GM21619 (cell line): ENCODE results near the gene KMT2A.
A peak's percentile ranks its signal among the peaks of the same experiment; 100 is the strongest.
"Not testable (repeated sequence)": the region's sequence is repeated elsewhere in the genome, so short reads cannot be mapped to it uniquely, and the experiment has no call there.

Source experiments
- ATAC-seq: cut with Tn5 transposase; IDR thresholded peaks from one replicate; pipeline ENCODE4 v1.9.1; 2021; ENCODE audit not compliant: unreplicated experiment

Gene KMT2A

DNA sequence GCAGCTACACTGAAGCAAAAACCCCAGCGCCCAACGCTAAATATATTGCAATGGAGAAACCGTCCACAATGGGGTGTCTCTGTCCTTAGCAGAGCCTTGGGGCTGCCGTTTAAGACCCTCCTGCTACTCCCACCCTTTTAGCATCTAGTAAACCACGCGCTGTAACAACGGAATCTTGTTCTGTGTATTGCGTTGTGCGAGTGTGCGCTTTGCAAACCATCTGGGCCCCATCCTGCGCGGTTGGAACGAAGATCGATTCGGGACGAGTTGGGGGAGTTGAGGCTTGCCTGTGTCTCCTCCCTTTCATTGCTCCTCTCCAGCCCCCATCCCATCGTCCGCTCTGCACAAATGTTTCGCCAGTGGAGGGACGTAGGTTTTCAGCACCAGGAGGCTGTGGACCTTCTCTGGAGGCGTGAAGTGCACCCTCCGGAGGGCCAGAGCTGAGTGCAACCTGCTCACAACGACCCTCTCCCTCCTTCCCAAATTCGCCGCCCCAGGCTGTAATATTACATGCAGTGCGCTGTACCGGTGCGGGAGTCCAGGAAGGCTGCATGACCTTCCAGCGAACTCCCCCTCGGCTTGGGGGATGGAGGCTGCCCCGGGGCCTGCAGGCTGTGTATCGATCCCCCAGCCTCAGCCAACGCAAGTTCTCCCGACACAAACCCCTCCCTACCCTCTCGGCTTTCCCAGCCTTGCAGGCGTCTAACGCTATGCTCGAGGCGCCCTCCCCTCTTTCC lies 1.6 kb upstream of the KMT2A start:
- no peak for ATAC-seq

DNA sequence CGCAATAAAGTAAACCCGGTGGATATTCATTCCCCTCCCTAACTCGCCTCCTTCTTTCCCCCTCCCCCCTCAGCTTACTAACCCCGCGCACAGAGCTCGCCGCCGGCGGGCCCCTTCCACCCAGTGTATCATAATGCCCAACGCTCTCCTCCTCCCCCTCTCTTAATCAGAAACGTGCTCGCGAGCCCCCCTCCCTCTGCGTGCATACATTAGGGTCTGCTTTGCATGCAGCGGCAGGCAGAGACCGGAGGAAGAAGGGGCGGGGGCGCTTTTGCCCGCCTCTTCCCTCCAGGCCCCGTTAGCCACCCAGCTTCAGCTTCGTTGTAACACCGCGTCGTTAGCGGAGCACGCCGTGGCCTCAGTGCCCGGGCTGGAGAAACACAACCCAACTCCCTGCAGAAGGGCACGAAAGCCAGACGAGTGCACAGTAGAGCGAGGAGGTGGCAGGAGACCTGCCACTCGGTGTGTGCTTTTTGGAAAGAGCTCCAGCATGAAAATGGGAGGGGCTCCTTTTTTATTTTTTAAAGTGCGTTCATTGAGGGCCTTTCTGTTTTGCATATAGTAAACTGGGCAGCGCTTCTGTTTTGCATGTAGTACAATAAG lies 901 bp upstream of the KMT2A start:
- peak; percentile 25 for ATAC-seq

DNA sequence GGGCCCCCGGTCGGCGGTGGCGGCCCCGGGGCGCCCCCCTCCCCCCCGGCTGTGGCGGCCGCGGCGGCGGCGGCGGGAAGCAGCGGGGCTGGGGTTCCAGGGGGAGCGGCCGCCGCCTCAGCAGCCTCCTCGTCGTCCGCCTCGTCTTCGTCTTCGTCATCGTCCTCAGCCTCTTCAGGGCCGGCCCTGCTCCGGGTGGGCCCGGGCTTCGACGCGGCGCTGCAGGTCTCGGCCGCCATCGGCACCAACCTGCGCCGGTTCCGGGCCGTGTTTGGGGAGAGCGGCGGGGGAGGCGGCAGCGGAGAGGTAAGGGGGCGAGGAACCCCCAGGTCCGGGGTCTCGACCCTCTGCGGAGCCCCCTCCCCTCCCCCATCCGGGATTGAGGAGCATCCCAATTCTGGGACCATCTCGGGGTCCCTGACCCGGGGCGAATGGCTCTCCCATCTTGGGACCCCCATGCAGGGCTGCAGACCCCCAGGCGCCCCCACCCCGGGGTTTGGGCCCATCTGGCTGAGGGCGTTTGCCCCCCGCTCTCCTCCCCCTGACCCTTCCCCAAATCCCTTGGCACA lies 431 bp downstream of the KMT2A start:
- ATAC-seq: peak; percentile 4

DNA sequence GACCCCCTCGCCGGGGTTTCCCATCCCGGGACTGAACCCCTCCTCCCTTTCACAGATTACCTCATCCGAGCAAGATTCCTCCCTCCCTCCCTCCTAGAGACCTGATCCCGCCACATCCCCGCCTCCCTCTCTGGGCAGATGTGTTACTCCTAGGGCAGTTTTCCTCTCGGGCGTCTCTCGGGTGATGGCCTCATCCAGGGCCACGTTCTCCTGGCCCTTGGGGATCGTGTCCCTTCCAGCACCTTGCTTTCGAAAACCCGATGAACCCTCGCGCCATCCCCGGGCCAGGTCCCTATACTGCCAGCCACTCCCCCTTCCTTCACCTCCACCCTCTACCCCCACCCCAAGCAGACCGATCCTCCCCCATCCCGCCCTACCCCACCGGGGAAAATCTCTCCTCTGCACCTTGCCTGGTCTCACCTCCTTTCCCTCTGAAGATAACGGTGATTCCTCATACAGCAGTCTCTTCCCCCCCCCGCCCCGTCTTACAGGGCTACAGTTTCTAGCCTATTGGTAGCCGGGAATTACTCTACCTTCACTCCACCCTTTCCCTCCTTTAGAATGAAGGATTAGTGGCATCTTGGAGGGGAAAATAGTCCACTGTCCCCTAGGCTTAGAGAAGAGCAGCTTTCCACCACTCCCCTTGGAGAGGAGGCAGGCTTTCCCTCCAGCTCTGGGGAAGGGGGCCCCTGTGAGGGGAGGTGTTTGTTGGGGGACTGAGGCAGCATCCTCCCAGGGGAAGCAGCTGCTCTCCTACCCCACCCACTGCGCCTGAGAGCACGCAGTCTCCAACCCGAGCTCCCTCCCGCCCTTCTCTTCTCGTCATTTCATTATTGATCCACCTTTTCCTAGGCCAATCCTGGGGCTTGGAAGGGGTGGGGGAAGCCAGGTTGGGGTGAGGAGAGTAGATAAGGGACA lies 1.2 kb downstream of the KMT2A start:
- no peak for ATAC-seq

DNA sequence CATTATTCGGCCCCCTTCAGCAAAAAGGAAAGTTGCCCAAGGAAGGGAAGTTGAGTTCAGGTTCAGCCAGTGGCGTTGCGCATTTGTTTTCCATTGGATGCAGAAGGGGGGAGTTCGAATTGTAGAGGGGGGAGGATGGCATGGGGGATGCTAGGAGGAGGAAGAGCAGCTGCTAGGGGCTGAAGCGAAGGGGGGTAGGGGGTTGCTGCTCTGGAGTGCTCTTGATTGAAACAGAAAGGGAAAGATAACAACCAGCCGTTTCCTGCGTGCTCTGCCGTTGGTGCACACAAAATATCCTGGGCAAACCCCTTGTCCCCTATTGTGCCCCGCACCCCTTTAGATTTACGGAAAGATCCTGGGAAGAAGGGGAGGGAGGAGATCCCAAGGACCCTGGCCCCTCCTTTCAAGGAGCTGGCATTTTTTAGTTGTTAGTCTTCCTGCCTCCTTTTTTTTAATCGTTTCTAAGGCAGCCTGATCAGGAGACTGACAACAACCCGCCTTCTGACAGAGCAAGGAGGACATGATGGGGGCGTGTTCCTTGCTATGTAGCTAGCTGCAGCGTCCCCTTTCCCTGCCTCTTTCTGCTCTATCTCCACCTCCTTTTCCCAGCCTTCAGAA lies 2.1 kb downstream of the KMT2A start:
- ATAC-seq: no peak

DNA sequence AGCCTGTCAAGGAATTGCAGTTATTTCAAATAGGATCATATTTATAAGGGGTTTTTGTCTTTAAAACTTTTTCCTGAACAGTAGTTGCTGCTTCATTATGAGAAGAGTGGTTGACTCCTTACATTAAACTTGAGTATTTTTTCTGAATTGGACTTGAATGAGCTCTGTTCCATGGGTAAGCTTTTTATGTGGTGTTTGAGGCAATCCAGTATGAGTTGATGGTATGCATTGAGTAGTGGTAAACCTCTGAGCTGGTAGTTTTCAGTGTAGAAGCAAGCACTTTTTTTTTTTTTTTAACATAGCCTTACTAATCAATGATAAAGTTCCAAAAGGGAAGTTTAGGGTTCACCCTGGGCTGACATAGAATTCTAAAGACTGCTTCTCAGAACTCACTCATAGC lies 3.4 kb downstream of the KMT2A start:
- no peak for ATAC-seq

DNA sequence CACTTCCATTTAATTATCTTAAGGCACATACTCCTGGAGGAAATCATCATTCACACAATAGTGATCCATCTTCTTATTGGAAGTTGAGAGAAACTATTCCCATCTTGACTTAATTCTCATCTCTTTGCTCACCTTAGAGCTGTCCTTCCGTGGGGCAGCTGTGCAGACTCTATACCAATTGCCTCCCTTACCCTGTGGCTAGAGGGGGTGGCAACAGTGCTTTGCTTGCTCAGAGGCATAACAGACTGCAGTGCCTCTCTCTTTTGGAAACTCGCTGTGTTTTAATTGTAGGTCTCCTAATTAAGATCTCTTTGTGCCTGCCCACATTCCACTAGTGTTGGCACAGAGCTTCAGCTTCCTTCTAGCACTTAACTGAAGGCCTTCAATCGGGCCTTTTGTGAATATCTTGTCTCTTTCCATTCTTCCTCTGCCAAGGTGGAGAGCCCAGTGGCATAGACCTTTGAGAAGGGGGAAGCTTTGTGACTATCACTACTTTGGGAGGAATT lies 5.5 kb downstream of the KMT2A start:
- ATAC-seq: no peak

DNA sequence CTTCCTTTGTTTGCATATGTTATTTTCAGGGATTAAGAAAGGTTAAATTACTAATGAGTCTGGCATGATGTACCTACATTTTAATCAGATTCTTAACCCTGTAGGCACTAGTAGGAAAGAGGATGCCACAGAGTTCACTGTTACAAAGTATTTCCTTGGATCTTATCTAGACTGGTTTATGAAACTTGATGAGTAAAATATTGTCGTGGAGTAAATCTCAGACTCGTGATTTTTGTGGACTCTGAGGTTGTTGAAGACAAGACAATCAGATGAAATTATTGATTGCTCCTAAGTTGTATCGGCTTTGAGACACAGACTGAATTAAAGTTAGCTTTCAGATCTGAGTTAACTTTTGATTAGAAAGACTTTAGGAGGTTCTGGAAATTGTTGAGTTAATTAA lies 6.0 kb downstream of the KMT2A start:
- no peak for ATAC-seq

DNA sequence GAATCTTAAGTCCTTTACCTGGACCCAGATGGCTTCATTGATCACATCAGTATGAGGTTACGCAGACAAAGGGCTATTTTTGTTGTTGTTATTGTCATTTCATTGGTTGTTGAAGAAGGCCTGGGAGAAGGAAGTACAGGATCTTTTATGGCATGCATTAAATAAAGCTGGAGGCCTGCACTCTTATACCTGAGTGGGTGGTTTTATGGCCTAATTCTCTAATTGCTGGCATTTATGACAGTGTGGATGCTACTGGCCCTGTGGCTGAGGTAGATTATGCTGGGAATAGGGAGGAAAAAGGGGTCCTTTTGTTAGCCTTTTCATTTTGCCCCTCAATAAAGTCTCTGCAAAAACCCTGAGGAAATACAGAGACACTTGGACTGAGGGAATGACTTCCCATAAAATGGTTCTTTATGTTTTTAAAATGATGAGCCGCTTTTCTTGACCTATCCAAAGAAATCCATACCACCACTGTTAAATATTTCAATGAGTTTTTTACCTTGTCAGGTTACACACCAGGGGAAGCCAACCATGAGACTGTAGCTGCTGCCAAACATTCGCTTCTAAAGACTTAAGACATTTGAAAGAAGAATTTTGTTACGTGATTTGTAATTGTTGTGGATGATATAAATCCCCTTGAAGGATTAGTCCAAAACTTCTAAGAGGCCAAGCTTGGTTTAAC lies 6.8 kb downstream of the KMT2A start:
- ATAC-seq: no peak

DNA sequence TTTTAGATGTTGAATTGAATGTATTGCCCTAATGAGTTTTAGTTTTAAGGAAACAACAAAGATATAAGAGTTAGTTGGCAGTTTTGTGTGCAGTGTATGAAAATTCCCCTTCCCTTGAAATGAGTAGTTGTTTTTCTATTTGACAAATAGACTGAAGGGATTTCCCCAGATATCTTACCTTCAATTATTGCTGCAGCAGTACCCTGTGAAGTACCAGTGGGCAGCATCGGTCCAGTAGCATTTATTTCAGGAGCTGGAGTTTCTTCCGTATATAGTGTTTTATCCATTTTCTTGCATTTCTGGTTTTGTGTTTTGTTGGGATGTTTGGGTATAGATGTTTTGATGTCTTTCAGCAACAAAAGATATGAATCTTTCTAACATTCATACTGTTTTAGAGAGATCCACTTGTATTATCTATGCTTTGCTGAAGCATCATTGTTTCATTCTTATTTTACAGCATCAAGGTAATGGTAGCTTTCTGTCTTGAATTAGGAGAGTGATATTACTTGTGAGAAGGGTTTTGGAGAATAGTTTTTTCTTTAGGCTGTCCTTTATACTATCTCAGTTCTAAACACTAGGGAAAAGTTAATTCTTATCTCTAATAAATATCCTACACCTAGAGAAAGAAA lies 7.4 kb downstream of the KMT2A start:
- ATAC-seq: no peak

DNA sequence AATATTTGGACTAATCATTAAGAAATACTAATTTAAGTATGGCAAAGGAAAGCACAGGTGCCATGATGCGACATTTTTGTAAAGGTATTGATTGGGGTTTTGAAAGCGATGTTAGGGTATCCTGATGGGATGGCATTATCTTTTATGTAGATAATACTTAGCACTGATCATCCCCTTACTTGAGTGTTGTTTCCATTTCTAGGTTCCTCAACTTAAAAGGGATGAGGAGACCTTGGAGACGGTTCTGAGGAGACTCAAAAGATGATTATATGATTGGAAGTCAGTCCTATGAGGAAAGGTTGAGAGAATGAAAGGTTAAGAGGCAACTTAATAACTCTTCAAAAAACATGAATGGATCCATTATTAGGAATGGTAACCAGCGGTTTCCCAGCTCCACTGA lies 11.1 kb downstream of the KMT2A start:
- no peak for ATAC-seq

DNA sequence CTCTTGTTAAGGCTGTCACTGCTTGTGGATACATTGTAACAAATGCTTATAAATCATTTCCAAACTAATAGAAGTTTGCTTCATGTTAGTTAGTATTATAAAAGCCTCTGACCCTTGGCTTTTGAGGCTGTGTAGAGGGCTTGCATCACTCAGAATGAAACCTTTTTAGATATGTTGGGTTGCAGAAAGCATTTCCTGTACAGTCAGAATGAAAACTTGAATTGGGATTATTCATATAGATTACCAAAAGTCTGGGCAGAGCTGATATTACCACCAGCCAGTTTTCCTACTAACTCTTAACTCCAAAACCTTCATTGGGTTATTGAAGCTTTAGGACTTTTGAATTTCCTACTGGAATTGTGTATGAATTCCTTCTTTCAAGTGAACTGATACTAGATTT lies 12.0 kb downstream of the KMT2A start:
- peak; percentile 81 for ATAC-seq

DNA sequence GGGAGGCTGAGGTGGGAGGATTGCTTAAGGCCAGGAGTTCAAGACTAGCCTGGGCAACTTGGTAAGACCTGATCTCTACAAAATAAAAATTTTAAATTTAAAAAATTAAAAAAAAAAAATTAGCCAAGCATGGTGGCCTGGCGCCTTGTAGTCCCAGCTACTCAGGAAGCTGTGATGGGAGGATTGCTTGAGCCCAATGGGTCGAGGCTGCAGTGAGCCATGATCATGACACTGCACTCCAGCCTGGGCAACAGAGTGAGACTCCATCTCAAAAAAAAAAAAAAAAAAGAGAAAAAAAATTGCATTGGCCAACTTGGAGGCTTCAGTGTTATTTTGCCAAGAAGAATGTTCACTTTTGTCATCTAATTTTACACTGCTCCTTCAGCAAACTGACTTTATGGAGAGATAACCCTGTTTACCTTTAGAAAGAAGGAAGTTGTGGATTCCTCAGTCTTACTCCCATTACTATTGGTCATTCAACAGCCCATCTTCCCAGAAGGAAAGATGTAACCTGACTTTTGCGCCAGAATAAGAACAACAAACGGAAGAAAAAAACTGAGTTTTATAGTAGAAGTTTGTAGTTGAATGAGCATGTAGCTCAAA lies 13.1 kb downstream of the KMT2A start:
- no peak for ATAC-seq

DNA sequence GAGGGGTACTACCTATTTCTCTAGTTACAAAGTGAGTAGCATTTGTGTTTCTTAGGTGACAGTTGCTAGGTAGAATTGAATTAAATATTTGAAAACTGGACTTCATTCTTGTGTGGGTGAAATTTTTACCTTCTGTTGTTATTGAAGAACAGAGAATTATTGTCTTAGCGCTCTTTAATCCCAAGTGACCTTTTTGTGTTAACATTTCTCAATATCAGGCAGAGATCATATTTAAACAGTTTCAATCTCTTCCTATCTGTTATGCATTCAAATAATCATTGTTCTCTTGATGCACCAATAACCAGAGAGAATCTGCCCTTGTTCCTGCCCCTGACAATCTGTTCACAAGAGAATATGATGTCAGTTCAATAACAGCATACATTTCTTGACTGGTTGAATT lies 14.2 kb downstream of the KMT2A start:
- ATAC-seq: no peak

DNA sequence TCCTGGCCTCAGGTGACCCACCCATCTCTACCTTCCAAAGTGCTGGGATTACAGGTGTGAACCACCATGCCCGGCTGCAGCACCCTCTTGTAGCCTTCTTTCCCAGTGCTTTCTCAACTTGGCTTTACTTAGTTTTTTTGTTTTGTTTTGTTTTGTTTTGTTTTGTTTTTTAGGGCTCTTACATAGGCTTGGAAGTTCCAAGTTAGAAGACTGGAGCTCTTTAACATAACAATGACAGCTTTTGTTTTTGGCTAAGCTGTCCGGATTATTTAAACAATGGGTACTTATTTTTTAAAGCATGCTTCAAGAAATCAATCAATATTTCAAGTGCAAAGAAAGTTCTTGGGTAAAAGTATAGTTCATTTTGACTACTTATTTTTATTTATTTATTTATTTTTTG lies 25.9 kb downstream of the KMT2A start:
- no peak for ATAC-seq

DNA sequence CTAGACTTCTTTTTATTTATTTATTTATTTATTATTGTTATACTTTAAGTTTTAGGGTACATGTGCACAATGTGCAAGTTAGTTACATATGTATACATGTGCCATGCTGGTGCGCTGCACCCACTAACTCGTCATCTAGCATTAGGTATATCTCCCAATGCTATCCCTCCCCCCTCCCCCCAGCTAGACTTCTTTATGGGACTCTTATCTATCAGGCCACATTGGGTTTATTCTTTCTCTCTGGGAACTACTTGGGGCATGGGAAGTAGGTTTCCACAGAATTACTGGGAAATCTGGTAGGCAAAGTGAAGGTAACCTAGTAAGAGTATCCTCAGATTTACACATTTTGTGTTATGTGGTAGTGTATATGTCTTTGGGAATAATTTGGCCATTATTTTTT lies 32.7 kb downstream of the KMT2A start:
- ATAC-seq: not testable (repeated sequence)

DNA sequence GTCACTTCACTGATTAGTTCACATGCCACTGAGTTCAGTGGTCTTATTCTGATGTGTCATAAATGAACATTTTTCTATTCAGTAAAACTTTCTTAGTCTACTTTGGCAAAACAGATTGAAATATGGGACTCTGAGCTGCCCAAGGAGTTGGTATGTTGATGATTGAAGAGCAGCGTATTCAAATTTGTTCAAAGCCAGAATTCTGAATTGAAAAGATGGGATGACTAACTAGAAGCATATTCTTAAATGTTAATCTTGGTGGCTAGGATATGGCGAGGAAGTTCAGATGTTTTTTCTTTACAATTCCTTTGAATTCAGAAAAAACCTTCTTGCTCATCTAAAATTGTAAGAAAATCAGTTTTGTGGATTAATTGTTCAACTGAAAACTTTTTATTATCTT lies 34.7 kb downstream of the KMT2A start:
- ATAC-seq: no peak

DNA sequence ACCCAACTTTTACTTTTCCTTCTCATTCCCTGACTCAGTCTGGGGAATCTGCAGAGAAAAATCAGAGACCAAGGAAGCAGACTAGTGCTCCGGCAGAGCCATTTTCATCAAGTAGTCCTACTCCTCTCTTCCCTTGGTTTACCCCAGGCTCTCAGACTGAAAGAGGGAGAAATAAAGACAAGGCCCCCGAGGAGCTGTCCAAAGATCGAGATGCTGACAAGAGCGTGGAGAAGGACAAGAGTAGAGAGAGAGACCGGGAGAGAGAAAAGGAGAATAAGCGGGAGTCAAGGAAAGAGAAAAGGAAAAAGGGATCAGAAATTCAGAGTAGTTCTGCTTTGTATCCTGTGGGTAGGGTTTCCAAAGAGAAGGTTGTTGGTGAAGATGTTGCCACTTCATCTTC lies 37.2 kb downstream of the KMT2A start:
- no peak for ATAC-seq

DNA sequence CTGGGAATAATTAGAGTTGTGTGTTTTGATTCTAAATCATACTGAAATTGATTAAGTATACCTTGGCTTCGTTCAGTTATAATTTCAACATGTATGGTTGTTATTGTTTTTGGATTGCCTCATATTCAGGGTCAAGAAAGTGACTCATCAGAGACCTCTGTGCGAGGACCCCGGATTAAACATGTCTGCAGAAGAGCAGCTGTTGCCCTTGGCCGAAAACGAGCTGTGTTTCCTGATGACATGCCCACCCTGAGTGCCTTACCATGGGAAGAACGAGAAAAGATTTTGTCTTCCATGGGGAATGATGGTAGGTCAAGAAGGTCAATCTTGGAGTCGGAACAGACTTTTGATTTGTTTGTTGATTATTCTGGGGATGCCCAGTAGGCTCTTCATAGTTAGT lies 40.4 kb downstream of the KMT2A start:
- no peak for ATAC-seq

DNA sequence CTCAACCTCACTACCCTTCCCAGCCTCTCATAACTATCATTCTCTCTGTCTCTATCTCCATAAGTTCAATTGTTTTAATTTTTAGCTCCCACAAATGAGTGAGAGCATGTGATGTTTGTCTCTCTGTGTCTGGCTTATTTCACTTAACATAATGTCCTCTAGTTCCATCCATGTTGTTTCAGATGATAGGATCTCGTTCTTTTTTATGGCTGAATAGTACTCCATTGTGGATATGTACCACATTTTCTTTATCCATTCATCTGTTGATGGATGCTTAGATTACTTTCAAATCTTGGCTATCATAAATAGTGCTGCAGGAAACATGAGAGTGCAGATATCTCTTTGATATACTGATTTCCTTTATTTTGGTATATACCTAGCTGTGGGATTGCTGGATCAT lies 44.9 kb downstream of the KMT2A start:
- ATAC-seq: not testable (repeated sequence)
